NCI-H510A (cell line): ENCODE measurements around the gene COL6A2.
"Not testable (repeated sequence)": the region's sequence is repeated elsewhere in the genome, so short reads cannot be mapped to it uniquely, and the experiment has no call there.

Experiments
- DNase-seq: peaks from one replicate; lab custom pipeline; 2025; lab: John Stamatoyannopoulos, UW

COL6A2 gene

DNA sequence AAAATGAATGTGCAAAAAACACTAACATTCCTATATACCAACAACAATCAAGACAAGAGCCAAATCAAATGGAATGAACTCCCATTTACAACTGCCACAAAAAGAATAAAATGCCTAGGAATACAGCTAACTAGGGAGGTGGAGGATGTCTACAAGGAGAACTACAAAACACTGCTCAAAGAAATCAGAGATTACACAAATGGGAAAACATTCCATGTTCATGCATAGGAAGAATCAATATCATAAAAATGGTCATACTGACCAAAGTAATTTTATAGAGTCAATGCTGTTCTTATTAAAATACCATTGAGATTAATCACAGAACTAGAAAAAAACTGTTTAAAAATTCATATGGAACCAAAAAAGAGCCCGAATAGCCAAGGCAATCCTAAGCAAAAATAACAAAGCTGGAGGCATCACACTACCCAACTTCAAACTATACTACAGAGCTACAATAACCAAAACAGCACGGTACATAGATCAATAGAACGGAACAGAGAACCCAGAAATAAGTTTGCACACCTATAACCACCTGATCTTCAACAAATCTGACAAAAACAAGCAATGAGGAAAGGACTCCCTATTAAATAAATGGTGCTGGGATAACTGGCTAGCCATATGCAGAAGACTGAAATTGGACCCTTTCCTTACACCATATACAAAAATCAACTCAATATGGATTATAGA lies 78.7 kb downstream of the COL6A2 start:
- not testable (repeated sequence) for DNase-seq

DNA sequence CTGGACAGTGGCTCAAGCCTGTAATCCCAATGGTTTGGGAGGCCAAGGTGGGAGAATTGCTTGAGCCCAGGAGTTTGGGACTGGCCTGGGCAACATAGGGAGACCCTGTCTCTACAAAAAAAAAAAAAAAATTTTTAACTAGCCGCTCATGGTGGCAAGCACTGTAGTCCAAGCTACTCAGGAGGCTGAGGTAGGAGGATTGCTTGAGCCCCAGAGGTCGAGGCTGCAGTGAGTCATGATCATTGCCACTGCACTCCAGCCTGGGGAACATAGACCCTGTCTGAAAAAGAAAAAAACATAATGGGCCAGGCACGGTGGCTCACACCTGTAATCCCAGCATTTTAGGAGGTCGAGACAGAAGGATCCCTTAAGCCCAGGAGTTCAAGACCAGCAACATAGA lies 81.0 kb downstream of the COL6A2 start:
- no peak for DNase-seq
